CD4-positive, alpha-beta T cell (primary cell): ENCODE data around the gene HIGD2A. TPM values are rescaled to one million over a fixed set of nuclear protein-coding genes. Genes with fewer than 3 reads are reported as not detected.
"Not testable (repeated sequence)": the region's sequence is repeated elsewhere in the genome, so short reads cannot be mapped to it uniquely, and the experiment has no call there.

Source experiments
- ATAC-seq: fragments of 200-7000 bp; cut with Tn5 transposase; one replicate; pipeline ENCODE4 v1.10.0; 2022; ENCODE audit warnings: mild to moderate bottlenecking; ENCODE audit not compliant: poor library complexity
- CTCF ChIA-PET: fragments of 350-600 bp; sonication (Branson Sonifier 250); formaldehyde crosslinking; loops from one replicate; lab custom pipeline; 2021; ENCODE audit warnings: antibody characterized with exemption, inconsistent platforms; lab: Charles Lee
- POLR2A ChIA-PET: fragments of 350-600 bp; sonication (Branson Sonifier 250); formaldehyde crosslinking; loops from one replicate; lab custom pipeline; 2021; ENCODE audit warnings: antibody characterized with exemption, inconsistent platforms; lab: Charles Lee
- DNase-seq, 14 experiments: peaks; one replicate each; pipeline ENCODE4 v3.0.0-alpha.2; 2013 to 2020; ENCODE audit warnings: mixed read lengths in 2 of 14
- H3K27ac ChIP-seq, 2 donors: one replicate each; pipeline versions ENCODE4 v1.5.1 to v1.7.0; 2013; ENCODE audit warnings: low read length in 2 of 2, low read depth in 1 of 2, mild to moderate bottlenecking in 1 of 2
- H3K27me3 ChIP-seq, 2 experiments: 1 replicate in 1 of 2; 2 replicates in 1 of 2; pipeline versions ENCODE4 v1.6.1 to v1.7.0; 2013; ENCODE audit warnings: low read length in 2 of 2, control low read depth in 1 of 2, mild to moderate bottlenecking in 1 of 2, moderate library complexity in 1 of 2; ENCODE audit not compliant: insufficient read depth in 2 of 2, control insufficient read depth in 1 of 2
- H3K36me3 ChIP-seq: one replicate; pipeline ENCODE4 v1.6.1; 2013; ENCODE audit warnings: low read length, control low read depth; ENCODE audit not compliant: insufficient read depth
- H3K4me1 ChIP-seq: one replicate; pipeline ENCODE4 v1.6.1; 2013; ENCODE audit warnings: low read length, control low read depth; ENCODE audit not compliant: insufficient read depth
- H3K4me3 ChIP-seq: one replicate; pipeline ENCODE4 v1.5.1; 2013; ENCODE audit warnings: mild to moderate bottlenecking, low read length, moderate library complexity
- H3K9me3 ChIP-seq, 2 experiments: 1 replicate in 1 of 2; 2 replicates in 1 of 2; pipeline versions ENCODE4 v1.6.1 to v1.7.0; 2013; ENCODE audit warnings: low read length in 2 of 2, mild to moderate bottlenecking in 2 of 2, control low read depth in 1 of 2, moderate library complexity in 1 of 2; ENCODE audit not compliant: control insufficient read depth in 1 of 2, insufficient read depth in 1 of 2
- H3K27ac Mint-ChIP-seq: one replicate; pipeline ENCODE4 v1.8.0; 2020; ENCODE audit warnings: mixed read lengths
- H3K27me3 Mint-ChIP-seq: one replicate; pipeline ENCODE4 v1.8.0; 2021; ENCODE audit warnings: mixed read lengths
- H3K36me3 Mint-ChIP-seq: one replicate; pipeline ENCODE4 v1.8.0; 2021; ENCODE audit warnings: low read depth, mixed read lengths
- H3K4me1 Mint-ChIP-seq: one replicate; pipeline ENCODE4 v1.8.0; 2021; ENCODE audit warnings: low read depth, mixed read lengths
- H3K4me3 Mint-ChIP-seq: one replicate; pipeline ENCODE4 v1.8.0; 2020; ENCODE audit warnings: mild to moderate bottlenecking, mixed read lengths
- H3K9me3 Mint-ChIP-seq: one replicate; pipeline ENCODE4 v1.8.0; 2020; ENCODE audit warnings: mixed read lengths
- intact Hi-C, 2 experiments: fragments of 100-400 bp; cut with DNase I in 1 of 2; cut with micrococcal nuclease in 1 of 2; formaldehyde crosslinking; loops; one replicate each; pipeline versions ENCODE4 v1.15.1 to v1.9.0; 2023 to 2025; cut with DNase I, micrococcal nuclease
- total RNA-seq, 174 experiments: library from RNA in 2 of 174; stranded (reverse) in 2 of 174; gene quantifications; one replicate each; pipeline ENCODE4 v1.2.3 and lab custom pipeline; 2021 to 2026
- TF ChIP-seq, protein P1 (sequence below): fragments of 200-600 bp; IDR thresholded peaks from one replicate; pipeline ENCODE4 v1.8.0; 2022; ENCODE audit warnings: antibody characterized with exemption, mild to moderate bottlenecking

The HIGD2A gene
- total RNA-seq, 2 experiments from 2014 or later: 98.2 to 104 TPM

GRCh38 chr5:176405656-176406435, 17.3 kb downstream of the HIGD2A start:
- POLR2A ChIA-PET: interaction anchor here (0.8 kb wide), 1 partner anchor 43 kb away, joined by 3 read pairs; the partner anchor contains the start of gene FAF2

GRCh38 chr5:176406436-176407052, 18.0 kb downstream of the HIGD2A start:
- peak in 1 of 14 experiments; percentile 14 for DNase-seq
- no peak overlapping the region for H3K27ac ChIP-seq
- no peaks in the 10 kb centered on the region for H3K9me3 ChIP-seq
- no peaks in the 10 kb centered on the region for H3K27me3 ChIP-seq
- ChIA-PET CTCF (no interaction called here), POLR2A (interaction anchor here (0.8 kb wide), 1 partner anchor 42 kb away, joined by 3 read pairs; the partner anchor contains the start of gene FAF2)
- Mint-ChIP-seq H3K36me3 (peaks cover 50% of the 10 kb centered on the region), H3K4me3 (no peak overlapping the region), H3K27me3 (no peaks in the 10 kb centered on the region), H3K27ac (no peak overlapping the region), H3K9me3 (no peaks in the 10 kb centered on the region), H3K4me1 (peaks cover 9% of the 10 kb centered on the region)
- intact Hi-C loops: no loop called here
- H3K4me1 ChIP-seq: peaks cover 3% of the 10 kb centered on the region
- no peak for ATAC-seq
- peaks cover 35% of the 10 kb centered on the region for H3K36me3 ChIP-seq
- TF ChIP-seq, protein P1, sequence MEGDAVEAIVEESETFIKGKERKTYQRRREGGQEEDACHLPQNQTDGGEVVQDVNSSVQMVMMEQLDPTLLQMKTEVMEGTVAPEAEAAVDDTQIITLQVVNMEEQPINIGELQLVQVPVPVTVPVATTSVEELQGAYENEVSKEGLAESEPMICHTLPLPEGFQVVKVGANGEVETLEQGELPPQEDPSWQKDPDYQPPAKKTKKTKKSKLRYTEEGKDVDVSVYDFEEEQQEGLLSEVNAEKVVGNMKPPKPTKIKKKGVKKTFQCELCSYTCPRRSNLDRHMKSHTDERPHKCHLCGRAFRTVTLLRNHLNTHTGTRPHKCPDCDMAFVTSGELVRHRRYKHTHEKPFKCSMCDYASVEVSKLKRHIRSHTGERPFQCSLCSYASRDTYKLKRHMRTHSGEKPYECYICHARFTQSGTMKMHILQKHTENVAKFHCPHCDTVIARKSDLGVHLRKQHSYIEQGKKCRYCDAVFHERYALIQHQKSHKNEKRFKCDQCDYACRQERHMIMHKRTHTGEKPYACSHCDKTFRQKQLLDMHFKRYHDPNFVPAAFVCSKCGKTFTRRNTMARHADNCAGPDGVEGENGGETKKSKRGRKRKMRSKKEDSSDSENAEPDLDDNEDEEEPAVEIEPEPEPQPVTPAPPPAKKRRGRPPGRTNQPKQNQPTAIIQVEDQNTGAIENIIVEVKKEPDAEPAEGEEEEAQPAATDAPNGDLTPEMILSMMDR: no peak
- H3K4me3 ChIP-seq: no peak overlapping the region

More at GRCh38 chr5:176405656-176406435, 17.3 kb downstream of the HIGD2A start:
- TF ChIP-seq, protein P1: no peak
- Mint-ChIP-seq H3K27me3 (no peaks in the 10 kb centered on the region), H3K4me1 (peaks cover 2% of the 10 kb centered on the region), H3K9me3 (no peaks in the 10 kb centered on the region), H3K4me3 (no peak overlapping the region), H3K36me3 (peaks cover 48% of the 10 kb centered on the region), H3K27ac (no peak overlapping the region)
- ATAC-seq: no peak
- CTCF ChIA-PET: no interaction called here
- intact Hi-C loops: no loop called here
- no peak overlapping the region for H3K27ac ChIP-seq
- no peaks in the 10 kb centered on the region for H3K9me3 ChIP-seq
- H3K4me3 ChIP-seq: no peak overlapping the region
- DNase-seq: peak in 1 of 14 experiments; percentile 8
- H3K27me3 ChIP-seq: no peaks in the 10 kb centered on the region
- peaks cover 3% of the 10 kb centered on the region for H3K4me1 ChIP-seq
- peaks cover 39% of the 10 kb centered on the region for H3K36me3 ChIP-seq

- peaks cover 44% of the 10 kb centered on the region for H3K36me3 Mint-ChIP-seq
- H3K27me3 Mint-ChIP-seq: no peaks in the 10 kb centered on the region
- ATAC-seq: no peak
- Histone ChIP-seq H3K9me3 (no peaks in the 10 kb centered on the region), H3K27me3 (no peaks in the 10 kb centered on the region), H3K36me3 (peaks cover 39% of the 10 kb centered on the region), H3K4me3 (no peak overlapping the region), H3K4me1 (peaks cover 3% of the 10 kb centered on the region), H3K27ac (no peak overlapping the region)
- TF ChIP-seq, protein P1: no peak
- no peak overlapping the region for H3K4me3 Mint-ChIP-seq
- no peak for DNase-seq
- POLR2A ChIA-PET: interaction anchor here (1.3 kb wide), 1 partner anchor 46 kb away, joined by 3 read pairs; the partner anchor contains the start of gene KIAA1191
- CTCF ChIA-PET: no interaction called here
- no peak overlapping the region for H3K27ac Mint-ChIP-seq
- intact Hi-C loops: no loop called here
- no peaks in the 10 kb centered on the region for H3K9me3 Mint-ChIP-seq
- peaks cover 14% of the 10 kb centered on the region for H3K4me1 Mint-ChIP-seq
Measured at GRCh38 chr5:176407456-176408251, 19.1 kb downstream of the HIGD2A start.

GRCh38 chr5:176408252-176408573, 19.7 kb downstream of the HIGD2A start:
- intact Hi-C loops, ATAC-seq, H3K4me3 Mint-ChIP-seq, H3K27me3 ChIP-seq, H3K27ac ChIP-seq, H3K4me1 ChIP-seq, DNase-seq, H3K27me3 Mint-ChIP-seq, H3K9me3 Mint-ChIP-seq, H3K27ac Mint-ChIP-seq, H3K4me3 ChIP-seq, H3K9me3 ChIP-seq: not testable (repeated sequence)
- peaks cover 18% of the 10 kb centered on the region for H3K4me1 Mint-ChIP-seq
- peaks cover 42% of the 10 kb centered on the region for H3K36me3 Mint-ChIP-seq
- H3K36me3 ChIP-seq: peaks cover 38% of the 10 kb centered on the region
- ChIA-PET CTCF (interaction anchor here (0.7 kb wide), 1 partner anchor 172 kb away, joined by 3 read pairs; no protein-coding TSS in a partner anchor), POLR2A (interaction anchor here (1.3 kb wide), 1 partner anchor 46 kb away, joined by 3 read pairs; the partner anchor contains the start of gene KIAA1191)
